Measurements from ENCODE around the gene TRAF3IP1. TPM values are rescaled to one million over a fixed set of nuclear protein-coding genes. Genes with fewer than 3 reads are reported as not detected.

Gene TRAF3IP1
- total RNA-seq, 1 donor from 2014 or later = 19.3 TPM

GRCh38 chr2:238290091-238290509 is 30.2 kb upstream of the TRAF3IP1 start:
- Mint-ChIP-seq H3K27ac (ENCODE audit: unreplicated experiment) (no peak overlapping the region), H3K4me3 (peak overlapping the region; percentile 94), H3K4me1 (peaks cover 44% of the 10 kb centered on the region), H3K36me3 (ENCODE audit: low read depth) (no peaks in the 10 kb centered on the region), H3K9me3 (no peaks in the 10 kb centered on the region), H3K27me3 (ENCODE audit: low read depth) (no peaks in the 10 kb centered on the region)
- no peak for DNase-seq (ENCODE audit: low read depth, low spot score)
- TF ChIP-seq CTCF (conservative IDR thresholded peaks at IDR 0.05) = no peak

- Mint-ChIP-seq H3K4me1 (peaks cover 36% of the 10 kb centered on the region), H3K4me3 (peak overlapping the region; percentile 94), H3K9me3 (no peaks in the 10 kb centered on the region), H3K27me3 (ENCODE audit: low read depth) (peaks cover 2% of the 10 kb centered on the region), H3K36me3 (ENCODE audit: low read depth) (no peaks in the 10 kb centered on the region), H3K27ac (ENCODE audit: unreplicated experiment) (no peak overlapping the region)
- no peak for TF ChIP-seq CTCF (conservative IDR thresholded peaks at IDR 0.05)
- DNase-seq (ENCODE audit: low read depth, low spot score) = no peak
Measured at GRCh38 chr2:238290715-238291549, 29.4 kb upstream of the TRAF3IP1 start.

DNA sequence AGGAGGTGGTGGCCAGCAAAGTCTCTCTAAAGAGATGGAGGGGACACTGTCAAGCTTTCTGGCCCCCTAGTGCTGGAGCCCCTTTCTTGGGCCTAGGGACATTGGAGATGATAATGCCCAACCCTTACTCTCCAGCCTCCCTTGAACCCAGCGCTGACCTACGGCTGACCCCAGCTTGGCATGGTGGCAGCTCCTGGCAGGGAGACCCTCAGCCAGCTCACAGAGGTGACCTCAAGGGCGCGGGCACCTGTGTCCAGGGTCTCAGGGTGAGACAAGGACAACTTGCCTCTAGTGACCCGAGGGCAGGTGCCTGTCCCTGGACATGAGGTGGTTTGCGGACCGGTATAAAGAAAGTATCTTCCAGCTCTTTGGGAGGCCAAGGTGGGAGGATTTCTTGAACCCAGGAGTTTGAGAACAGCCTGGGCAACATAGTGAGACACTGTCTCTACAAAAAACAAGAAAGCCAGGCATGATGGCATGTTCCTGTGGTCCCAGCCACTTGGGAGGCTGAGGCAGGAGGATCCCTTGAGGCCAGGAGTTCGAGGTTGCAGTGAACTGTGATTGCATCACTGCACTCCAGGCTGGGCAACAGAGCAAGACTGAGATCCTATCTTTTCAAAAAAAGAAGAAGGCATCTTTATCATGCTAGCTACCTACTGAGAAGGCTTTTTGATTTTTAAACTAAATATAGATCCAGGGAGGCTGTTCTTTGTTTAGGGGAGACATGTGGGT is 28.6 kb upstream of the TRAF3IP1 start:
- DNase-seq (ENCODE audit: low read depth, low spot score) = no peak
- H3K27ac Mint-ChIP-seq (ENCODE audit: unreplicated experiment) = no peak overlapping the region
- peaks cover 2% of the 10 kb centered on the region for H3K27me3 Mint-ChIP-seq (ENCODE audit: low read depth)
- H3K9me3 Mint-ChIP-seq = no peaks in the 10 kb centered on the region
- no peak for TF ChIP-seq CTCF (conservative IDR thresholded peaks at IDR 0.05)
- H3K36me3 Mint-ChIP-seq (ENCODE audit: low read depth) = no peaks in the 10 kb centered on the region
- H3K4me3 Mint-ChIP-seq = no peak overlapping the region
- peaks cover 28% of the 10 kb centered on the region for H3K4me1 Mint-ChIP-seq

DNA sequence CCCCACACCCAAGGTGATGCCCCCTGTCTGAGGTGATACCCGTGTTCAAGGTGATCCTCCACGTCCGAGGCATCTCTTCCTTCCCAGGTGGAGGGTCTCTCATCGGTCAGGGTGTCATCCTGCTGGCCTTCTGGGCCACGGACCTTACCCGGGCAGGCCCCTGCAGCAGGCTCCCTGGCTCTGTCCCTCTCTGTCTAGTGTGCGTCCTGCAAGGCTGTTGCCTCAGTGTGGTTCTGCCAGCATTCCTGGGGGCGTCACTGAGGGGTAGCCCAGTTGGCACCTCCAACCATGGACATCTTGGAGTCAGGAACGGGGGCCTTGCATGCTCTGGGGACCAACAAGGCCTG is 26.3 kb upstream of the TRAF3IP1 start:
- H3K4me1 Mint-ChIP-seq = peaks cover 16% of the 10 kb centered on the region
- no peak for DNase-seq (ENCODE audit: low read depth, low spot score)
- no peak overlapping the region for H3K27ac Mint-ChIP-seq (ENCODE audit: unreplicated experiment)
- H3K36me3 Mint-ChIP-seq (ENCODE audit: low read depth) = no peaks in the 10 kb centered on the region
- H3K27me3 Mint-ChIP-seq (ENCODE audit: low read depth) = peaks cover 2% of the 10 kb centered on the region
- no peaks in the 10 kb centered on the region for H3K9me3 Mint-ChIP-seq
- no peak for TF ChIP-seq CTCF (conservative IDR thresholded peaks at IDR 0.05)
- no peak overlapping the region for H3K4me3 Mint-ChIP-seq

DNA sequence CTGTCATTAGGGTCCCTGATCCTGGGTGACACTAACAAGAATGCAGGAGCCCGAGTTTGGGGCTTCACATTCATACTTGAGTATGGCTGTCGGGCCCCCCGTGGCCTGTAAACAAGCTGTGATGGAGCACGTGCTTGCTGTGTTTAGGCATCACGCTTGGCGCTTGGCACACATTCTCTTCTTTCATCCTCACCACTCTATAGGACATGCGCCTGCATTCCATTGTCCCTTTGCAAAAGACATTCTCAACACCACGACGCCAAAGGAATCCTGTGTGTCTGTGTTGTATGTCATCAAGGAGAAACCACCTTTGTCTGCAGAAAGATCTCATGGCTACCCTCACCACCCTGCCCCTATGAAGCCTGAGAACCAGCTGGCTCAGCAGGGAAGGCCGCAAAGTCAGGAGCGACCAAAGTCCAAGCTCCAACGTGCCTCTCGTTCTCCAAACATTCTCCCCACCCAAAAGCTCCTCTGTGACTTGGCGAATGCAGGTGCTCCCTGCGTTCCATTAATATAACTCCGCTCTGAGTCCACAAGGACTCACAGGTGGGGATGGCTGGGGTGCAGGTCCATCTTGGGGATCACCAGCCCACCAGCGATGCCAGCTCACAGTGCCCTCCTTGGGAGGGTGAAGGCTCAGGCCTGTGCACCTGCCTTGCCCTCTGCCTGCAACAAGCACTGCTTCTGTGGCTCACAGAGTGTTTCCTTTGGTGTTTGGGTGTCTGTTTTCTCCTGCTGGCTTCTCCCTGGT is 25.8 kb upstream of the TRAF3IP1 start:
- no peak overlapping the region for H3K4me3 Mint-ChIP-seq
- no peak overlapping the region for H3K27ac Mint-ChIP-seq (ENCODE audit: unreplicated experiment)

More for the DNA sequence above, 25.8 kb upstream of the TRAF3IP1 start:
- Mint-ChIP-seq H3K4me1 (peaks cover 11% of the 10 kb centered on the region), H3K9me3 (no peaks in the 10 kb centered on the region), H3K36me3 (ENCODE audit: low read depth) (no peaks in the 10 kb centered on the region), H3K27me3 (ENCODE audit: low read depth) (peaks cover 2% of the 10 kb centered on the region)
- TF ChIP-seq CTCF (conservative IDR thresholded peaks at IDR 0.05) = no peak
- DNase-seq (ENCODE audit: low read depth, low spot score) = no peak
